ENCODE results near the gene CRYBA4. TPM values are rescaled to one million over a fixed set of nuclear protein-coding genes. Genes with fewer than 3 reads are reported as not detected.

The CRYBA4 gene
- total RNA-seq, 1 donor from 2014 or later, result not detected

- ATAC-seq, result no peak
These were observed 40.4 kb downstream of the CRYBA4 start for GRCh38 chr22:26662160-26662559.

GRCh38 chr22:26663374-26663923 is 41.7 kb downstream of the CRYBA4 start:
- ATAC-seq, result no peak

- ATAC-seq, result no peak
These were observed 44.1 kb downstream of the CRYBA4 start for GRCh38 chr22:26665813-26666231.

GRCh38 chr22:26667140-26667539 is 45.4 kb downstream of the CRYBA4 start:
- ATAC-seq, result no peak

- no peak for ATAC-seq
These were observed 47.3 kb downstream of the CRYBA4 start for GRCh38 chr22:26669060-26669481.

GRCh38 chr22:26670459-26670858 is 48.7 kb downstream of the CRYBA4 start:
- ATAC-seq, result no peak

GRCh38 chr22:26671317-26672059 is 49.7 kb downstream of the CRYBA4 start:
- peak; percentile 29 for ATAC-seq

GRCh38 chr22:26672060-26672471 is 50.3 kb downstream of the CRYBA4 start:
- ATAC-seq, result no peak

- peak; percentile 80 for ATAC-seq
These were observed 51.1 kb downstream of the CRYBA4 start for GRCh38 chr22:26672590-26673468.

- ATAC-seq, result peak; percentile 64
These were observed 51.7 kb downstream of the CRYBA4 start for GRCh38 chr22:26673486-26673885.

GRCh38 chr22:26674211-26675190 is 52.7 kb downstream of the CRYBA4 start:
- ATAC-seq, result peak; percentile 14

GRCh38 chr22:26675687-26676268 is 54.0 kb downstream of the CRYBA4 start:
- ATAC-seq, result no peak

- no peak for ATAC-seq
These were observed 55.5 kb downstream of the CRYBA4 start for GRCh38 chr22:26677217-26677616.

GRCh38 chr22:26679003-26679629 is 57.4 kb downstream of the CRYBA4 start:
- peak; percentile 62 for ATAC-seq

Other genes starting within 250 kb of the CRYBA4 start
- 2.1 TPM for gene ASPHD2, start 192.7 kb upstream of the CRYBA4 start, total RNA-seq
- gene HPS4, start 138.2 kb upstream of the CRYBA4 start, total RNA-seq, result 26.2 TPM
- gene SRRD, start 138.1 kb upstream of the CRYBA4 start, total RNA-seq, result 21.0 TPM
- 23.2 TPM for gene TFIP11, start 109.5 kb upstream of the CRYBA4 start, total RNA-seq
- gene TPST2, start 31.8 kb upstream of the CRYBA4 start, total RNA-seq, result 17.5 TPM
- not detected for gene CRYBB1, start 3.9 kb upstream of the CRYBA4 start, total RNA-seq
- gene MIAT, start 35.6 kb downstream of the CRYBA4 start, total RNA-seq, result 1.1 TPM

All from esophagus mucosa (tissue), 1 donor.